Activated naive CD4-positive, alpha-beta T cell treated with anti-CD3 and anti-CD28 coated beads, Interleukin-2, amount 50 U/mL, for 72 hours (primary cell): Measurements from ENCODE around the gene IFI27L1. TPM values are rescaled to one million over a fixed set of nuclear protein-coding genes. Genes with fewer than 3 reads are reported as not detected.

Experiments used
- ATAC-seq, 2 donors: fragments of 150-1000 bp; cut with Tn5 transposase; 2 replicates each; pipeline ENCODE4 v1.10.0; 2021; ENCODE audit warnings: mild to moderate bottlenecking in 2 of 2, moderate library complexity in 2 of 2
- DNase-seq, 2 donors: peaks; one replicate each; pipeline ENCODE4 v3.0.0; 2021 to 2022; ENCODE audit warnings: low spot score in 2 of 2
- H3K27ac Mint-ChIP-seq, 2 donors: one replicate each; pipeline ENCODE4 v1.8.0; 2022; ENCODE audit warnings: mild to moderate bottlenecking in 2 of 2, mixed read lengths in 2 of 2
- H3K36me3 Mint-ChIP-seq, 2 donors: one replicate each; pipeline ENCODE4 v1.8.0; 2022; ENCODE audit warnings: mixed read lengths in 2 of 2
- H3K9me3 Mint-ChIP-seq, 2 donors: one replicate each; pipeline ENCODE4 v1.8.0; 2022; ENCODE audit warnings: mixed read lengths in 2 of 2
- total RNA-seq, 2 donors: library from RNA; stranded (reverse); gene quantifications; one replicate each; pipeline ENCODE4 v1.2.3, GENCODE V29; 2022

IFI27L1 gene
- total RNA-seq, 2 donors from 2014 or later, result 48.0 to 51.4 TPM

- Mint-ChIP-seq H3K27ac (peak overlapping the region; percentile 4 to 89), H3K9me3 (no peaks in the 10 kb centered on the region), H3K36me3 (no peaks in the 10 kb centered on the region)
- DNase-seq (no peak), ATAC-seq (no peak)
Measured at GRCh38 chr14:94098326-94098992, 17.3 kb downstream of the IFI27L1 start.

- no peak for ATAC-seq
- DNase-seq, result no peak
- Mint-ChIP-seq H3K9me3 (no peaks in the 10 kb centered on the region), H3K27ac (peak overlapping the region; percentile 4 to 89), H3K36me3 (no peaks in the 10 kb centered on the region)
Measured at GRCh38 chr14:94099006-94099405, 17.9 kb downstream of the IFI27L1 start.

GRCh38 chr14:94100847-94101246 is 19.7 kb downstream of the IFI27L1 start:
- ATAC-seq, result peak in 1 of 2 donors; percentile 14
- Mint-ChIP-seq H3K27ac (no peak overlapping the region), H3K9me3 (no peaks in the 10 kb centered on the region), H3K36me3 (no peaks in the 10 kb centered on the region)
- no peak for DNase-seq

GRCh38 chr14:94101748-94102147 is 20.6 kb downstream of the IFI27L1 start:
- Mint-ChIP-seq H3K27ac (no peak overlapping the region), H3K9me3 (no peaks in the 10 kb centered on the region), H3K36me3 (no peaks in the 10 kb centered on the region)
- ATAC-seq, result no peak
- no peak for DNase-seq

- Mint-ChIP-seq H3K36me3 (no peaks in the 10 kb centered on the region), H3K9me3 (no peaks in the 10 kb centered on the region), H3K27ac (peak overlapping the region in 1 of 2 donors; percentile 23)
- ATAC-seq (no peak), DNase-seq (no peak)
Measured at GRCh38 chr14:94102768-94103482, 21.8 kb downstream of the IFI27L1 start.

- no peak for DNase-seq
- no peak for ATAC-seq
- Mint-ChIP-seq H3K9me3 (no peaks in the 10 kb centered on the region), H3K27ac (peak overlapping the region in 1 of 2 donors; percentile 20), H3K36me3 (no peaks in the 10 kb centered on the region)
Measured at GRCh38 chr14:94103554-94104150, 22.5 kb downstream of the IFI27L1 start.

GRCh38 chr14:94104731-94105130 is 23.6 kb downstream of the IFI27L1 start:
- Mint-ChIP-seq H3K36me3 (no peaks in the 10 kb centered on the region), H3K9me3 (no peaks in the 10 kb centered on the region), H3K27ac (no peak overlapping the region)
- ATAC-seq, result no peak
- DNase-seq, result no peak

- peak overlapping the region in 1 of 2 donors; percentile 65 for H3K27ac Mint-ChIP-seq
- no peaks in the 10 kb centered on the region for H3K36me3 Mint-ChIP-seq
- H3K9me3 Mint-ChIP-seq, result no peaks in the 10 kb centered on the region
- ATAC-seq, result no peak
- no peak for DNase-seq
Measured at GRCh38 chr14:94109915-94110250, 28.8 kb downstream of the IFI27L1 start.

GRCh38 chr14:94110552-94111181 is 29.6 kb downstream of the IFI27L1 start, which contains the start of gene IFI27:
TSS of gene IFI27 (plus strand) at chr14:94110736.
- Mint-ChIP-seq H3K36me3 (no peaks in the 10 kb centered on the region), H3K9me3 (no peaks in the 10 kb centered on the region), H3K27ac (peak within 1 kb of the TSS in 1 of 2 donors; percentile 65)
- ATAC-seq, result no peak
- no peak for DNase-seq

- ATAC-seq (no peak), DNase-seq (no peak)
- no peaks in the 10 kb centered on the region for H3K9me3 Mint-ChIP-seq
- H3K27ac Mint-ChIP-seq, result no peak overlapping the region
- H3K36me3 Mint-ChIP-seq, result no peaks in the 10 kb centered on the region
Measured at GRCh38 chr14:94111276-94112095, 30.4 kb downstream of the IFI27L1 start.

GRCh38 chr14:94112513-94113063 is 31.5 kb downstream of the IFI27L1 start:
- ATAC-seq, result no peak
- Mint-ChIP-seq H3K9me3 (no peaks in the 10 kb centered on the region), H3K36me3 (no peaks in the 10 kb centered on the region), H3K27ac (peak overlapping the region; percentile 41 to 66)
- DNase-seq, result no peak

- Mint-ChIP-seq H3K9me3 (no peaks in the 10 kb centered on the region), H3K27ac (peak overlapping the region in 1 of 2 donors; percentile 66), H3K36me3 (no peaks in the 10 kb centered on the region)
- DNase-seq, result no peak
- no peak for ATAC-seq
Measured at GRCh38 chr14:94113073-94113472, 32.0 kb downstream of the IFI27L1 start.

GRCh38 chr14:94113490-94113889 is 32.4 kb downstream of the IFI27L1 start:
- ATAC-seq (no peak), DNase-seq (no peak)
- no peaks in the 10 kb centered on the region for H3K36me3 Mint-ChIP-seq
- H3K27ac Mint-ChIP-seq, result peak overlapping the region in 1 of 2 donors; percentile 9
- H3K9me3 Mint-ChIP-seq, result no peaks in the 10 kb centered on the region

- DNase-seq (no peak), ATAC-seq (no peak)
- Mint-ChIP-seq H3K9me3 (no peaks in the 10 kb centered on the region), H3K27ac (peak overlapping the region in 1 of 2 donors; percentile 9), H3K36me3 (no peaks in the 10 kb centered on the region)
Measured at GRCh38 chr14:94113908-94114588, 32.9 kb downstream of the IFI27L1 start.

- no peak for DNase-seq
- peaks cover 3 to 4% of the 10 kb centered on the region in 2 donors for H3K36me3 Mint-ChIP-seq
- H3K27ac Mint-ChIP-seq, result no peak overlapping the region
- ATAC-seq, result no peak
- peaks cover 3% of the 10 kb centered on the region in 2 donors for H3K9me3 Mint-ChIP-seq
Measured at GRCh38 chr14:94114589-94115057, 33.5 kb downstream of the IFI27L1 start.
